Left kidney (tissue), 2 donors: Measurements from ENCODE around the gene STS. TPM values are rescaled to one million over a fixed set of nuclear protein-coding genes. Genes with fewer than 3 reads are reported as not detected.
"Not testable (repeated sequence)": the region's sequence is repeated elsewhere in the genome, so short reads cannot be mapped to it uniquely, and the experiment has no call there.

Experiments used
- DNase-seq: peaks from one replicate; pipeline ENCODE4 v3.0.0-alpha.2; 2013
- polyA plus RNA-seq: library from polyadenylated mRNA; unstranded; fragments of 120-200 nt; gene quantifications from one replicate; pipeline ENCODE4 v1.2.1, GENCODE V29; 2013; ENCODE audit not compliant: insufficient read length

STS gene
- polyA plus RNA-seq, 1 donor: 6.5 TPM

DNA sequence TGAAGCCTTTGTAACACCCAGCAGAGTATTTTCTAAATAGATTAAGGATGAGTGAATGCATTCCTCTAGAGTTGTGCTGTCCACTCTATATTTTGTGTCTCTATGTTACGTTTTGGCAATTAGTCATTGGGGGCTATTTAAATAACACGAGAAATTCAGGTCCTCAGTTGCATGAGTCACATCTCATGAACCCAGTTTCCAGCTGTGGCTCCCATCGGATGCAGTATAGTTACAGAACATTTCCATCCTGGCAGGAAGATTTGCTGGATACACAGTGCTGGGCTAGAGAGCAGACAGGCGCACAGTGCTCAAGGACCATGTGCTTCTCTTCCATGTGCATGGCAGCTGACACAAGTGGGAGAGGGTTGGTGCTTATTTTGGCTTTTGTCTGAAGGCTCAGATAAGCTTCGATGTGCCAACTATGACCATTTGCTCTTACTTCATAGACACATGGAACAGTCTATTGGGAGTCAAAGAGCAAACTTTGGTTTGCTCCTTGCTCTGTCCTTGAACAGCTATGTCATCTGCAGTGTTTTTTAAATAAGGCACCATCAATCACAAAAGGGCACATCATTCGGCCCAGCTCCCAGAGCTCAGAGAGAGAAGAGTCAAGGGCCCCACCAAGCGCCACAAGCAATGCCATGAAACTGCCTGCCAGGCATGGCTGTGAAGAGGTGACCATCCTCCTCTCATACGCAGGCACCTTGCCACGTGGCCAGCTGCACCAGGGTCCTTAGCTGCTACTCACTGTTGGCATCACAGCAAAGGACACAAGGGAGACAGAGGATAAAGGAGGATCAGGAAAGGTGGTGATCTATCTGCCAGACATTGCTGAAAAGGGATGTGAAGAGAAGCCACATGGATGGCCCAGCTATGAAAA, 8.1 kb upstream of the STS start:
- DNase-seq: no peak

DNA sequence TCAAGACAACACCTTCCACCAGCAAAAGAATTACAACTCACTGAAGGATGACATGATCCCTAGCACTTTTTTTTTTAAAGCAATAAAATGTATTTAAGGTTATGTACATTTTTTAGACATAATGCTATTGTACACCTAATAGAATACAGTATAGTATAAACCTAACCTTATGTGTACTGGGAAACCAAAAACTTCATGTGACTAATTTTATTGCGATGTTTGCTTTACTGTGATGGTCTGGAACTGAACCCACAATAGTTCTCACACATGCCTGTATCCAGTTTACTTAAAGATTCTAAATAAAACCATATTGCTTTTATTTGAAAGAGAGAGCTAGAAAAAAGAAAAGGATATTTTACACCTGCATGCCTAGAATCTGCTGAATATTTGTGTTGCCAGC, 4.4 kb upstream of the STS start:
- DNase-seq: no peak

DNA sequence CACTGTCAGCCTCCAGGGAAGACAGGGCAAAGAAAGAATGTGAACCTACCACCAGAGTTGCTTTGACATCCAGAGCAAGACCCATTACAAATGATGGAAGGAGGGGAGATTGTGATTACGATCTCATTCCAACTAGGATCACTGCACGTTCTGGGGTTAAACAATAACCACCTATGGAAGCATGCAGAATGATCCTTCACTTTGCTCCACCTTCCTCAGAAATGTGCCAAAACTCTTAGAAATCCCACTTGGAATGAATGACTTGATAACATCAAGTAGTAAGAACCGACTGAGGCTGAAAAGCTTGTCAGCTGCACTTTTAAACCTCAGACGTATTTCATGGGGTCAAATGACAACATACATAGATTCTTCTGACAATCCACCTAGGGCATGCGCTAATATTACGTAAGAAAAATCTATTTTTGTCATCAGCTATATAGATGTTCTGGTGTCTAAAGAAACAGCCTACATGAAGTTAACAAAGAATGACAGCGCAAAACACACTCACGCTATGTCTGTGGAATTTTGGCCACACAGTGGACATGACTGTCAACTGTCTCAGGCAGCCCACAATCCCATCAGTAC, 3.5 kb upstream of the STS start:
- DNase-seq: no peak

DNA sequence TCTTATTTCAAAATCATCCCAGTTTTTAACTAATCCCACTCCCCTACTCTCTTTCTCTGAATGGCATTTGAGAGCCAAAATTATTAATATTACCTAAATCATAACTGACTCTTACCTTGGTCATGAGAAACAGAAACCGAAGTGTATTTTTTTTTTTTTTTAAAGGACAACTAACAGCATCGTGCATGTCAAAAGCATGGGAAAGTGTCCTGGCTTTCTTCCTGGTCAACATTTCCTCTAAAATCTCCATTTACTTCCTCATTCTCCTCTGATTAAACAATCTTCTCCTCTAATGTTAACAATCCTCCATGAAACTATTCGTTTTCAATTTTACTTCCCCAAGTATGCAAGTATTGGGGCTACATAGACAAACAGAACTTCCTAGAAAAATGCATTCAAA, 2.1 kb upstream of the STS start:
- DNase-seq: no peak

DNA sequence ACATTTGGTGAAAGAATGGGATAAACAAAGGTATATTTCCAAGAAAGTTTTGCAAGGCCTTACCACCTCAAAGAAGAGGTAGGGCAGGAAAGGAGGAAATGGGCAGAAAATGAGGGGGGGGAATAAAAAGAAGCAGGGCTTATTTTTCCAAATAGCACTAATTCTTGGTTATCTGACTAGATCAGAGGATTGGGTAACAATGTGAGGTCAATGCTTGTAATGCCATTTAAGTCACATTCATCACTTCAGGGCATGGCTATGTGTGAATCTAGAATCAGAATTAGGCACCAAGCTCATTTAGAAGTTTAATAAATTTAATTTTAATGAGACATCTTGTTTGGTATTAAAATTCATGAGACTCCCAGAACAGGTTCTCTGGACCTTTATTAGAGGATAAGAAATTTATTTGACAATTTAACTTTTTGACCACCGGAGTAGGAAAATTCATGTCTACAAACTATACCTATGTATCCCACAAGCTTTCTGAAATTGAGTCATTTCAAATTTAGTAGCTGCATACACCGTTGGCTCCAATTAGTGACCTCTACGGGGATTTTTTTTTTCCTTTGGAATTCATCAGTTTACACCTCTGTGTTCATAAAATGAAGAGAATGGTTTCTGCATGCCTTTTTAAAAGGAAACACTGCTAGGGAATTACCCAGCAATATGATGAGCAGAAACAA, 1.4 kb upstream of the STS start:
- no peak for DNase-seq

DNA sequence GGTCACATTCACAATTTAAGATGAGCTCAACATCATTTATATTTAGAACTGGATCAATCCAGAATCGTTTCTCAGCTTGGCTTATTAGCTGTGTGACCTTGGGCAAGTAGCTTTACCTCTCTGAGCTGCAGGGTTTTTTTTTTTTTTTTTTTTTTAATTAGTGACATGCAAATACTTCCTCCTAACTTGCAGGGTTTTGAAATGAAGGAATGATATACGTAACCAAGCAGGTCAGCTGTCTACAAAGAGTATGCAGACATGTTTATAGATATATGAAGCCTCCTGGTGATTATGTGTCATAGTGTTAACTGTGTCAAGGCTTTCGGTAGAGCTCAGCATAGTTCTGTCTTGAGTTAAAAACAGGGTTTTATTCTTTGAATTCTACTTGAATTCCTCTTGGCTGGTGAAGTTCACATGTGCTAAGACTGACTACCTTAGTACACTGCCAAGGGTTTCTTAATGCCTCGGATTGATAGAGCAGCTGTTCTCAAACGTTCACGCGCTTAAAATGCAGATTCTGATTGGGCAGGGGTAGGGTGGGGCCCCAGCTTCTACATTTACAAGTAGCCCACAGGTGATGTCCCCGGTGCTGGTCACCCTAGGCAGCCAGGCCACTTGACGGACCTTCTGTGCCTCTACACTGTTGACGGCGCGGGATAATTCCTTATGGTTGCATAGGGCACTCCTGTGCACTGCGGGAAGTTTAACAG, 654 bp upstream of the STS start:
- no peak for DNase-seq

DNA sequence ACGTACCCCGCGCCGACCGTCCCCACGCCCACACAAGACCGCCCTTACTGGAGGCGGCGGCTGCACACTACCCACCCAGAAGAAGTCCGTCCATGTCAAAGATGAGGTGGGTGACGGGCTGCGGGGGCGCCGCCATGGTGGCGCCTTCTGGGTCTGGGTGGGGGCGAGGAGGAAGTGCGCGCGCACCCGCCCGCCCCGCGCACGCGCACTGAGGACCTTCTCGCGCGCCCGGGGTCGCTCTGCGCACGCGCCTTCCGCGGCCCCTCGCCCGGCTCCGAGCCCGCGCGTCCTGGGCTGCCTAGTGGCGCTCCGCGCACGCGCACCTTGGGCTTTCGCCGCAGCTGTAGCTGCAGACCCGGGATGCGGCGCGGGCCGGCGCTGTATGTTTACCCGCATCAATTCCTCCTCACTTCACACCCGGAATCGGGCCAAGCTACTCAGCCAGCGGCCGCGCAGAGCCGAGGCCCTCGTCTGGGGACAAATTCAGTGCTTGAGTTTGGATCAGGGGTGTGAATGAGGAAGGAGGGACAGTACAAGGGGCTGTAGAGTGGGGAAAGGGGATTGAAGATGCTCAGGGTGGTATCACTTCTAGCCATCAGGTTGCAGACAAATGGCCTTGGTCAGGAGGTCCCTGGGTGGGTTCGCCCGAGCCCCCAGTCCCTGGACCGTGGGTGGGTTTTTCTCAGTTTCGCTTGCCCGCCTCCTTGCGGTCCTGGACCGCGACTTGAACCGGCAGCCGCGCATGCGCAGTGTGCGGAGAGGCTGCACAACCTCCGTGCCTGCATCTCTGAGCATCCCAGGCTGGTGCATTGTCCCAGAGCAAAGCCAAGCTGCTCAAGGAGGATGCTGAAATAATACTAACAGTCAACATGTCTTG, 704 bp downstream of the STS start, which contains the start of gene PUDP:
Gene PUDP (minus strand): TSS at position 176 of the 877 bp plus-strand sequence. CDS start 40 bp downstream, at position 136.
- DNase-seq: peak; percentile 87

DNA sequence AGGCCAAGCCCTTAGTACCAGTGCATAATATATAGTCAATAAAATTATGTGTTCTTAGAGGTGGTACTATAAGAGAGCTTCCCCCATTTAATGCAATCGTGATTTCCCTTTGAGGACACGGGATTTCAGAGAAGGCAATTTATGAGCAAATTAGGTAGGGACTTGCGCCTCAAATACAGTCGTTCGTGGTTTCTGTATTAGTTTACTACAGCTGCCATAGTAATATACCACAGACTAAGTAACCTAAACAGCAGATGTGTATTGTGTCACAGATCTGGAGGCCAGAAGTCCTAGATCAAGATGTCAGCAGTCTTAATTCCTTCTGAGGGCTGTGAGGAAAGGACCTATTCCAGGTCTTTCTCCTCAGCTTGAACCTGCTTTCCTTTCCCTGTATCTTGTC, 1.9 kb downstream of the STS start:
- no peak for DNase-seq

DNA sequence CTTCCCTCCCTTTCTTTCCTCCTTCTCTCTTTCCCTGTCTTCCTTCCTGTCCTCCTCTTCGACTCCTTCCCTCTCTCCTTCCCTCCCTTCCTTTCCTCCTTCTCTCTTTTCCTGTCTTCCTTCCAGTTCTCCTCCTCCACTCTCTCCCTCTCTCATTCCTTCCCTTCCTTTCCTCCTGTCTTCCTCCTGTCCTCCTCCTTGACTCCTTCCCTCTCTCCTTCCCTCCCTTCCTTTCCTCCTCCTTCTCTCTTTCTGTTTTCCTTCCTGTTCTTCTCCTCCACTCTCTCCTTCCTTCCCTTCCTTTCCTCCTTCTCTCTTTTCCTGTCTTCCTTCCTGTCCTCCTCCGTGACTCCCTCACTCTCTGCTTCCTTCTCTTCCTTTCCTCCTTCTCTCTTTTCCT, 5.7 kb downstream of the STS start:
- DNase-seq: no peak

DNA sequence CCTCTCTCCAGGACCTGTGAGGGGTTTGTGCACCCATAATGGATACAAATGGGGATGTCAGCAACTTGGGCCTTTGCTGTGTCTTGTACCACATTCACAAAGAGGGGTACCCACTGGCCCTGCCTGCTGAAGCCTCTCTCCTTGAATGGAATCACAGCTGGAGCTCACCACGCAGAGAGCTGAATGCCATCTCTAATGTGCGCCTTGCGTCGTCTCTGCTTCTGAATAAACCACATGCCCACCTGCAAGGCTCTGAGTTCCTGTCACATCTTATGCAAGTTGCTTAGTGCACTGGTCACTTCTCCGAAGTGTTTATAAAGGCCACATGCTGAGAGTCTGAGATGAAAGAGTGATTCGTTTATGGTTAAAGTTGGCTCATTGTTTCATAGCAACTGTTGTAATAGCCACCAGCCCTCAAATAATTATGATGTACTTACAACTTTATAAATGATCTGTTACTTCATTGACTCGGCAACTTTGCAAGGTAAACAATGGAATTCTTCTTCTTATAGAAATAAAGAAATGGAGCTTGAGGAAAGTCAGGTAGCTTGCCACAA, 6.6 kb downstream of the STS start:
- no peak for DNase-seq

DNA sequence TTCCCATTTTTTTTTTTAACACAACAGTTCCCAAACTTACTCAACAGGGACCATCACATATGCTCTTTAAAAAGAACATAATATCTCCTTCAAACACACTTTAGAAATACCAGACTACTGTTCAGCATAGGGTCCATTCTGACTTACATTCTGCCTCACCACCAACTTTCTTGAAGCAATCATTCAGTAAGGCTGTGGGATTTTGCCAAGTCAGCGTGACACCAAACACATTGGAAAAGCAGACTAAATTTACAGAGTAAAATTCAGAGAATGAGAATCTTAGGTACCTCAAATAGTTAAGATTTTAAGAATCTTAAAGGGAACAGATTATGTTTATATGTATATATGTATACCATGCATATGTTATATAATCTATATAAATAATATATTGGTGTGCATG, 7.7 kb downstream of the STS start:
- DNase-seq: no peak

DNA sequence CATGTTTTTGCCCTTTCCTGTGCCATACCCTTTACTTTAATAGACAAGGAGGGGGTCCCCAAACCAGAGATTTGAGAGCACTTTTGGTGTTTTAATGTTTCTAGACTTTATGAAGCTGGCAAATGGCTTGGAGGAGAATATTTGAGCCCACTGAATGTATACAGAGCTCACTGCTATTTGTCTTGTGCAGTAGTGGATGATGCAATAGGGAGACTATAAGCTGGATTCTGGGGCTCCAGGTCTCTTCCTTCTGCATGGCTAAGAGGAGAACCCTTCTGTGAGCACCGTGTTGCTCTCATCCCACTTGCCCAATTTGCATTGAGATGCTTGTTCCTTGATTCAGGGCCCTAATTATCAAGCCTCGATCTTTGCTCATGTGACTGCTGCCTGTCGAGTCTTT, 9.4 kb downstream of the STS start:
- no peak for DNase-seq

DNA sequence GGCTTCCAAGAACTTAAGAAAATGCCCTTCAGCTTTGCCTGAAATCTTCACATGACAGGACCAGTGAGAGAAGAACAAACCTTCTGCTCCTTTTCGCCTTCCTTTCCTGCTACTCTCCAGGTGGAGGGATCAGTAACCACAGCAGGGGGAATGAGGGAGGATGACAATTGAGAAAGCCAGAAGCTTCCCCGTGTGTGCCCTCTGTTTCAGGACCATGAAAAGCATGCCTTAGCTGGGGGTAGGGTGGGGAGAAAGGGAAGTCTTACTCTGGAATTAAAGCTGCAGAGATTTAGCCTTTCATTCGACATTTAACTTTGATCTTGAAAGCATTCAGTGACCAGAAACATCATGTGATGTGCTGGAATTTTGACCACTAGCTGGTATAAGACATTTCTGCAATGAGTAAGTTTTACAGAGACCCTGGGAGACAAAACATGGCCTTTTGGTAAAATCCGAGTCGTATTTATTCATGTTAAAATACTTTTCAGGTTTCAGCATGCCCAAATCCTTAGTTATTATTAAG, 11.0 kb downstream of the STS start:
- no peak for DNase-seq

DNA sequence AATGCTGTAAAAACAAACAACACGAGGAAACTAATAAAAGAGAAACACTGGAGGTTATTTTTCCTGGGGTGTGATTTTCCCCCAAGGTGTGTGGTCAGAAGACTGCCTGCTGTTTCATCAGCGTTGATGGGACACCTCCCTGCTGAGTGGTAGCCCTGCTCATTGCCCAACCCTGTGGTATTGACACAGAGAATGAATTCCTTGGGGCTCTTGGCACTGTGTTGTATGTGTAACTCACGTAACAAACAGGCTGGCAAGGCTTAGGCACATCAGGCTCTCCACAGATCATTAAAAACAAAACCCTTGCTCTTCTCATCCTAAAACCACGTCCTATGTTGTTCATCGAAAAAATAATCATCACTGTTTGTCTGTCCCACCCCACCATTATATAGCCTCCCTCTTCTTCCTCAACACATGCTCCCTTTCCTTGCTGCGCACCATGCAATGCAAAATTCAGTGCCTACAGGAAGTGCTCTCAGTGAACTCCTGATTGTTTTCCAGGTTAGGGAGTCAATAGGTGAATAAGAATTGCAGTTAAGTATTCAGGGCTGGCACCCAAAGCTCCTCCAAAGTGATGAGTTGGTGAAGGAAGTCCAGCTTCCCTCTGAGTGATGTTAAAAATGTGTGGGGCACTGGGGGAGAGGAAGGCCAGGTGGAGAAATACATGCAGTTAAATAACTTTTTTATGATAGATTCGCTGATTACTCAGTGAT, 11.8 kb downstream of the STS start:
- DNase-seq: no peak

DNA sequence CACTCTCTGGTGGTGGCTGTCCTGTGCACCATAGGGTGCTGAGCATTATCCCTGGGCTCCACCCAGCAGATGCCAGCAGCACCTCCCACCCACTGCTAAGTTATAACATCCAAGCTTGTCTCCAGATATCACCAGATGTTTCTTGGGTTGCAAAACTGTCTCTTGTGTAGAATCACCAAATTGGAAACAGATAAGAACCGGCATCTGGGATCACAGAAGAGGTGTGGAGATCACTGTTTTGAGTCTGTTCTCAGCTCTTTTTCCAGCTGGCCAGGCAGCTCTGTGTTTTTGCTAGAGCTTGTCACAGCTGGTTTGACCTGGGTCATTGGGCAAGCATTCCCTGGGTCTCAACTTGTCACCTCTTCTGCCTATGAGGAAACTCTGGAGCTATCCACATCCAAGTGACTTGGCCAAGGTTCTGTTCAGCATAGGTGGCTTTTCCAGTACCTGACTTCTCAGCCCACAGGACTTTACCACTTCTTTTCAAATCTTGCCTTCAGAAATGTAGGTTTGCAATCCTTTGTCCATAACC, 15.7 kb downstream of the STS start:
- DNase-seq: no peak

DNA sequence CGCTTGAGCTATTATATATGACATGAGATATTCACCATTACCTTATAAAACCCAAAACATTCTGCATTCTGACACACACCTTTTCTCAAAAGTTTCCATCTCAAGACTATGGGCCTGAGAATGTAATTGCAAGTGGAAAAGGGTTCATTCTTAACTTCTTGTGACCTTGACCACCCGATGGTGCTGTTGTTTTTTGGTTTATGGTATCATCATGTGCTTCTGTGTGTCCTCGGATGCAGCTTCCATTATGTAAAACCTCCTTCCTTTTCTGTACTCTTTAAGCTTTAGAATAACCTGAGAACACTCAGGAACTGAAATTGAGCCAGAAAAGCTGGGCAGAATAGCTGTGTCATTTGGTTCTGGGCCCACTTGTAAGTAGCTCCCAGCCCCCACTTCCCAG, 16.7 kb downstream of the STS start:
- no peak for DNase-seq

DNA sequence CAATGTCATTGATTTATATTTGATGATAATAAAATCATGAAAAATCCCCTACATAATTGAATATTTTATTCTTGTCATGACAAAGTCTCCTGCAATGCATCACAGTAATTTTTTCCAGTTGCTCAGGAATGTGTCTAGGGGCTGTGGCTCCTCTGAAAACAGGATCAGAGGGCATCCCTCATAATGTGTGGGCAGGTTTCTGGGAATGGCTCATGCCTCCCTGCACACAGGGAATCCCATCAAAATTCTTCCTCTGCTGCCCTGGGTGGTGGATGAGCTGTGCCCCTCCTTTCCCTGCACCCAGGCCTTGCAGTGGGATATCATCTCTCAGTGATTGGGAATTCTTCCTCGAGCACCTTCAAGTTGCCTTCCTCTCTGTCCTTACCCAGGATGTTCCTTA, 20.9 kb downstream of the STS start:
- no peak for DNase-seq

DNA sequence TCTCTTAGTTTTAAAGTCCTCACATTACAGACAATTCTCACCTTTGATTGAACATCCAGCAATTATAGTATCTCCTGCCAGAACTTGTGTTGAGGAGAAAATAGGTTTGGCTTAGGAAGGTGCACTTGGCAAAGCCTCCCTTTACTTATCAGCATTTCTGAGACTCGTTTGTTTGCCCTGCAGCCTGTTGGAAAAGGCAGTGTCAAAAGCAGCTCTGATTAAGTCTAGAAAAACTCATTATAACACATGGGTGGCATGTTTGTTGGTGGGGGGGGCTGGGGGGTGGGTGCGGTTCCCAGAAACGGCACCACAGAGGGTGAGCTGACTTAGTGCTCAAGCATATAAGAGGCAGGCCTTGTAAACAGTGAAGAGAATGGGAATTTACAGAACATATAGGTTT, 22.1 kb downstream of the STS start:
- no peak for DNase-seq

DNA sequence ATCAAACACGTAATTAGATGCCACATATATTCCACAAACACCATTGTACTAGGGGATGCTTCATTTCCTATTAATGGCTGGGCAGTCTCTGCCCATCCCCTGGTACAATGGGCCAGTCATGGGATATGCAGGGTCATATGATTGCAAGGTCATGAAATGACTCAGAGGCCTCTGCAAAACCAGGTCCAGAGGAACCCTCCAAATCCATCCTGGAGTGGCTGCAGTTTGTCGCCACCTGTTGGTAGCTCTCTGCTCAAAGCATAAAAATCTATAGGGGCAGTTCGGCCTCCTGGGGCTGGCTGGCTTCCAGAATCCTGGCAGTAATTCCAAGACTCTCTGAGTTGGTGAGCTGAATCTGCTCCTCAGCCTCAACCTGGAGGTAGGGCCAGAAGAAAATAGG, 23.4 kb downstream of the STS start:
- no peak for DNase-seq

DNA sequence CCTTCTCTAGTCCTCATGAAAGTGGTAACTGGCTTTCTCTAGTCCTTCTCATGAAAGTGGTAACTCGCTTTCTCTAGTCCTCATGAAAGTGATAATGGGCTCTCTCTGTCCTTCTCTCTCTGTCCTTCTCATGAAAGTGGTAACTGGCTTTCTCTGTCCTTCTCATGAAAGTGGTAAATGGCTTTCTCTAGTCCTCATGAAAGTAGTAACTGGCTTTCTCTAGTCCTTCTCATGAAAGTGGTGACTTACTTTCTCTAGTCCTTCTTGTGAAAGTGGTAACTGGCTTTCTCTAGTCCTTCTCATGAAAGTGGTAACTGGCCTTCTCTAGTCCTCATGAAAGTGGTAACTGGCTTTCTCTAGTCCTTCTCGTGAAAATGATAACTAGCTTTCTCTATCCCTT, 31.3 kb downstream of the STS start:
- not testable (repeated sequence) for DNase-seq
